Coronary artery (tissue), 2 donors: ENCODE measurements around the gene MNAT1.
"Not testable (repeated sequence)": the region's sequence is repeated elsewhere in the genome, so short reads cannot be mapped to it uniquely, and the experiment has no call there.

Experiments
- DNase-seq: peaks from one replicate; pipeline ENCODE4 v3.0.0-alpha.2; 2017; ENCODE audit warnings: low spot score
- H3K27ac ChIP-seq, 2 donors: fragments of 200-600 bp; sonication (generic); one replicate each; pipeline ENCODE4 v1.5.1; 2016 to 2019
- H3K4me3 ChIP-seq: fragments of 200-600 bp; sonication (generic); 2 replicates; pipeline ENCODE4 v1.5.1; 2016; ENCODE audit warnings: mild to moderate bottlenecking, moderate library complexity
- CTCF ChIP-seq: fragments of 200-600 bp; sonication (generic); IDR thresholded peaks from one replicate; pipeline ENCODE4 v1.5.1; 2019; ENCODE audit warnings: antibody characterized with exemption

MNAT1 gene

GRCh38 chr14:60878121-60878520 is 143.6 kb downstream of the MNAT1 start:
- no peak overlapping the region for H3K27ac ChIP-seq
- DNase-seq = no peak

GRCh38 chr14:60878536-60878935 is 144.0 kb downstream of the MNAT1 start:
- Histone ChIP-seq H3K4me3 (no peak overlapping the region), H3K27ac (no peak overlapping the region)
- no peak for DNase-seq
- TF ChIP-seq CTCF = no peak

More at GRCh38 chr14:60878121-60878520, 143.6 kb downstream of the MNAT1 start:
- TF ChIP-seq CTCF = no peak
- no peak overlapping the region for H3K4me3 ChIP-seq

- H3K4me3 ChIP-seq = no peak overlapping the region
- H3K27ac ChIP-seq = no peak overlapping the region
- TF ChIP-seq CTCF = no peak
- no peak for DNase-seq
Measured at GRCh38 chr14:60882219-60882618, 147.7 kb downstream of the MNAT1 start.

GRCh38 chr14:60884134-60884533 is 149.6 kb downstream of the MNAT1 start:
- TF ChIP-seq CTCF = no peak
- no peak overlapping the region for H3K27ac ChIP-seq
- no peak overlapping the region for H3K4me3 ChIP-seq
- DNase-seq = no peak

- H3K4me3 ChIP-seq, H3K27ac ChIP-seq, DNase-seq: not testable (repeated sequence)
Measured at GRCh38 chr14:60890636-60891035, 156.1 kb downstream of the MNAT1 start.

GRCh38 chr14:60893911-60894310 is 159.3 kb downstream of the MNAT1 start:
- Histone ChIP-seq H3K27ac (no peak overlapping the region), H3K4me3 (no peak overlapping the region)
- DNase-seq = no peak
- no peak for TF ChIP-seq CTCF

- DNase-seq = no peak
- TF ChIP-seq CTCF = no peak
- Histone ChIP-seq H3K4me3 (no peak overlapping the region), H3K27ac (no peak overlapping the region)
Measured at GRCh38 chr14:60904381-60904780, 169.8 kb downstream of the MNAT1 start.

GRCh38 chr14:60905923-60906322 is 171.4 kb downstream of the MNAT1 start:
- Histone ChIP-seq H3K27ac (no peak overlapping the region), H3K4me3 (no peak overlapping the region)
- no peak for TF ChIP-seq CTCF
- DNase-seq = no peak
